Activated CD8-positive, alpha-beta memory T cell treated with anti-CD3 and anti-CD28 coated beads, Interleukin-2, amount 50 U/mL, for 4 hours (primary cell): ENCODE data around the gene POLR1H.

ENCODE experiments used
- DNase-seq: peaks from one replicate; pipeline ENCODE4 v3.0.0-alpha.2; 2020

Gene POLR1H

DNA sequence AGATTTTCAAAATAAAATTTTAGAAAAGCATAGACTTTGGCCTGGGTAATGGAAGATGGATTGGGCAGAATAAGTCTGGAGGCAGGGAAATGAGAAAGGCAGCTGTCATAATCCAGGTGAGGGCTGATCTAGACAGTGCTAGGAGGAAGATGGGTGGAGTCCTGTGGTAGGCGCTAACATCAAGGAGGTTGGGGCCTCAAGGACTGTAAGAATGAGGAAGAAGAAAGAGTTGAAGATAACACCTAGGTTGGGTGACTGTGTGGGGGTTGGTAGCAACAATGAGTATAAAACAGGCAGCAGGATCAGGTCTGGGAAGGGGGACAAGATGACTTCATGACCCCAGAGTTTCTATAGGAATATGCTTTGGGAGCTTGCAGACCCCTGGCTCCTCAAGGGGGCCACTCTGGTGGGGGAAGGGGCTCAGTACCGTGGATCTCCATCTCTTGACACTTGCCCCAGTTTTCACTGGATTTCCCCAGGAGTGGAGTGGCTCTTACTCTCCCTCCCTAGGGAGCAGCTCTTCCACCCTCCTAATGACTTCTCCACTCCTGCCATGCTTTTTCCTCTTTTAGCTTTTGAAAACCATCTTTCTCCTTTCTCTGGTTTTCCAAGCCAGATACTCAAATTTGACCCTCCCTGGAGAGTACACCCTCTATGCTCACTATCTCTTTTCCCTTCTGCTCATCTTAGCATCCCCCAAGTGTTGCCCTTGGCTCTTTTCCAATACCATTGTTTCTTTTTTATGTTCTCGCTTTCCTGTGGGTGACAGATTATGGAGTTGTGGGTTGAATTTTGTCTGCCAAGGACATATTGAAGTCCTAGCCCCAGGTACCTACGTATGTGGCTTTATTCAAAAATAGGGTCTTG, 37.1 kb downstream of the POLR1H start:
- no peak for DNase-seq

DNA sequence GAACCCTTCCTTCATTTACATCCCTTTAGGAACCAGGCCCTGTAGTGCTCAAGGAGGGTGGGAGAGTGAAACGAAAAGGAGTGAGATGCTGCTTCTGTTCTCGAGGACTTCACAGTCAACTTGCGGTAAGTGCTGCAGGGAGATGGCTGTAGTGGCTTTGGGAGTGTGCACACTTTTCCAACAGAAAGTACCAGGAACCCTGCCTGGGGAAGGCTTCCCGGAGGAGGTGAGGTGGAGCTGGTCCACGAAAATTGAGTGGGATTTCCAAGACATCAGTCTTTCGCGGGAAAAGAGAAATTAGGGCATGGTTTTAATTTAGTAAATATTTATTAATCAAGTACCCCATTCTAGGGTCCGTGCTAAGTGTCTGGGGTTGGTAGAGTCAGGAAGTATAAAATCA, 39.1 kb downstream of the POLR1H start:
- no peak for DNase-seq

DNA sequence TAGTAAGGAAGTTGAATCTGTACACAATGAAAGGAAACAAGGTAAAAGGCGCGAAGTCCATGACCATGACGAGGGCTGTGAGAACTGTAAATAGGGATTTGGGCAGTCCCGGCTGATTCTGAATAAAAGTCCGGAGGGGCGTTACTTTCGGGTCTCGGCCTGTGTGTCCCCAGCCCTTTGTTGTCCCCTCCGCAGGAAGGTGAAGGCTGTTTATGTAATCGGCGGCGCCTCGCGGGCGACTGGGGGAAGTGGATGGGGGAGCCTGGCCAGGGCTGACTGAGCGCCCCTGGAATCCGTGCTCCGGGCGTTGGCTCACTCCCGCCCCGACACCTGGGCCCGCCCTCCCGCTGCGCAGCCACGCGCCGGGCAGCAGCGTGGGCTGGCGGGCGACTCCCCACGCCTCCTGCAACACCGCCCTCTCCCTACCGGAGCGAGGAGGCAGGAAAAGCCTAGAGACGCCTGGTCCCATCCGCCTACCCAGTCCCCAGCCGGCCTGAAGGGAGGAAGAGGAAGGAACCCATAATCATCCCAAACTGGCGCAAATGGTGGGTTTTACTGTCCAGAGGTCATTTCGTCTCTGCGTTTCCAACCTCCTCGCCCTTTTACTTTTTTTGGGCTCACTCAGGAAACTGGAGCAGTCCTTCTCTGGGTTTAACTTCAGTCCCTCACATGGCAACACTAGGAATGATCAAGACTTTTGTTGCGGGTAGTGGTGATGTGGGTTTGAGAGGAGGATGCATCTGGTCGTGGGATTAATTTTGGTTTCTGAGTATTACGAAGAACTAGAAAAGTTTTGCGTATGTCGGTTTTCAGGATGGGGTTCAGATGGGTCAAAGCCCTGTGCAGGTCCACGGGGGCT, 39.7 kb downstream of the POLR1H start:
- peak; percentile 21 for DNase-seq

DNA sequence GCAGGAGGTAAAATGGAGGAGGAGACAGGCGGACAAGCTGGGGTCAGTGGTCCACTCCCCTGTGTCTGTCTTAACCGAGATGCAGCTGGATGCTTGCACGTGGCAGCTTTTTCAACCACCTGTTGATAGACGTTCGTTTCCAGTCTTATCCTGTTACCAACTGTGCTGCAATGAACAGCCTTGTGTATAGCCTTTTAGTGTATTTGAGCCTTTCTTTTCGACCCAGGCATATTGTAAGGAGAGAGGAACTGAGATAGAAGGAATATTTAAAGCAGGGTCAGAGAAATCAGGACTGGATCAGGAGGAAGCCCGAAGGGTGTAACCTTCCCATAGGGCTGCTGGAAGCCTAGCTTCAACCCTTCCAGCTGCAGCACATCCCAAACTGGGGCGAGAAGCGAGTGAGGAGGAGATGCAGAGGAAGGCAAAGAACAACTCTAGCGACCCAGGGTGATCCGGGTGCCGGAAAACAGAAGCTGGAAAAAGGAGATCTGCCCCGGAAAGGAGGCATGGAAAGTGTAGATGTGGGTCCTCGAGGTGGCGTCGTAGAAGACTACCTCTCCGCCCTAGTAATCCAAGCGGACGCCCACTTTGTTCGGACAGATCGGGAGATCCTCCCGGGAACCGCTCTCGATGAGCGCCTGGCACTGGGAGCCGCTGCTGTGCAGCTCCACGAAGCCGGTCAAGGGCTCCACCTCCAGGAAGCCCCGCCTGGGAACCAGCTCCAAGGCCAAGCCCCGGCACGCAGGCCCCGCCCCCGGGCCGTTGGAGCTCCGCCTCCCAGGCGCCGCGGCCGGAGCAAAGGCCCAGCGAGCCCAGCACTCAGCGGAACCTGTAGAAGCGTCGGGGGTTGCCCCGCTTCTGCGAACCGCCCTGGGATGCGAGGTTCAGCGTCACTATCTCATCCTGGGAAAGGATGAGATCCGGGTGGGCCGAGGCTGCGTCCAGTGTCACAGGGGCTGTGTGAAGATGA, 40.7 kb downstream of the POLR1H start:
- peak; percentile 64 for DNase-seq

DNA sequence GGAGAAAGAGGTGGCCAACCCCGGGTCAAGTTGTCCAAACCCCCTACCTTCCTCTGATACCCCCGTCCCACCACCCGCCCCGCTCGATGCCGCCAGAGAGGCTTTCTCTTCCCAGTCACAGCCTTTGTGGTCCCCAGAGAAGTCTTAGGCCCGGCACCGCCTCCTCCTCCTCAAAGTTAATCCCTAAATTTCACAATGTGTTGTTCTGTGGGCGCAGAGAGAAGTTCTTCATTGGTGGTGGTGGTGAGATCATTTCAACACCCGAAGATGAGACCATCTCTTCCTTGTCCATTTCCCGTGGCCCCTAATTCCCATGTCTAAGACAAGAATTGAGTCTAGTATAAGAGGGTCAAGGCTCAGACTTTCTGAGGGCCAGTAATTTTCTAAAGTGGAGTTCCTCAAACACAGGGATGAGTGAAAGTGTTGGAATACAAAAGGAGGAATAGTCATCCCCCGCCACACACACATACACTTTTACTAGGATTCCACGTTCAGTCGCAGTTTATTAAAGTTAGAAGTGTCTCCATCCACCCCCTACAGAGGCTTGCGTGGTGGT, 41.4 kb downstream of the POLR1H start:
- no peak for DNase-seq

DNA sequence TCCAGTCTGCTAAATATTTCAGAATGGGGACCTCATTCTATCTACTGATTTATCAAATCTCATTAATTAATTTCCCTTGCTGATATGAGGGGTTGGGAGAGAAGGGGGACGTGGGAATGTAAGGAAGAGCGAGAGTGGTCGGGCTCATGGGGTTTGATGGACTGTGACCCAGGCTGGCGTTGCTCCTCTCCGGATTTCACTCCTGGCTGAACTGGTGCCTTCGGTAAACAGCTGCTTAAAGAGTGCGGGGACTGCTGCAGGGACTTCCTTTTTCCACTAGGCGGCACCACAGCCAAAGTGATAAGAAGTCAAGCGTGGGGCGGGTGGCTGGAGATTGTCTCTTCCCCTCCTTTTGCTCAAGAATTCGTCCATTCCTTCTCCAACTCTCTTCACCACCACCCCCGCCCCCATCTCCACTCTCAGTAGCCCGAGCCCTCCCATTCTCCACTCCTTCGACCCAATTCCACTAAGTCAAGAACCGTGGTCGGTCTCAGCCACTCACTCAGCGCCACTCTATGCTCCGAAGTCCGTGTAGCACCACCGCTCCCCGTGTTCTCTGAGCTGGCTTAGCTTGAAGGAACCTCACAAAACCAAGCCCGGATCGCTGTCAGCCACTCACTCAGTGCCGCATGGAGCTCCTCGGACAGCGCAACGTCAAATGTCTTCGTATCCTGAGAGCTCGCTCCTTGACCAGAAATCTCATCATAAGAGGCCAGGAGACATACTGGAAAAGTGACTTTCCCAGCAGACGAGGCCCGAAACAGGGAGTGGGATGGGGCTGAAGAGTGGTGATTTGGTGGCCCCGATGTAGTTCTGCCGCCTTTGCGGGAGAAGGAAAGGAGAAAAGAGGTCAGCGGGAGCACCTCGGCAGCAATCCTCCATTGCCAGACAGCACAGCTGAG, 42.2 kb downstream of the POLR1H start:
- peak; percentile 82 for DNase-seq

DNA sequence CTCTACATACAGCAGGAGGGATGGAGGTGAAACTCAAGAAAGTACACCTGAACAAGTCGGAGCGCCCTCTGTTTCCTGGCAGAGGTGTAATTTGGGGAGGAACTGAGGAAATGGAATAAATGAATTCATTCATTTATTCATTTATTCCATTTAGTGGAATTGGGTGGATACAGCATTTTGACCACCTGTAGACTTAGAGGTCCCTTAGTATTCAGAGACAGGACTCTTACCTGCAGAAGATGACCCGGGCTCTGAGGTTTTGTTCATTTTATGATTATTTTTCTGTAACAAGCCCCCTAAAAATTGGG, 42.8 kb downstream of the POLR1H start:
- no peak for DNase-seq

DNA sequence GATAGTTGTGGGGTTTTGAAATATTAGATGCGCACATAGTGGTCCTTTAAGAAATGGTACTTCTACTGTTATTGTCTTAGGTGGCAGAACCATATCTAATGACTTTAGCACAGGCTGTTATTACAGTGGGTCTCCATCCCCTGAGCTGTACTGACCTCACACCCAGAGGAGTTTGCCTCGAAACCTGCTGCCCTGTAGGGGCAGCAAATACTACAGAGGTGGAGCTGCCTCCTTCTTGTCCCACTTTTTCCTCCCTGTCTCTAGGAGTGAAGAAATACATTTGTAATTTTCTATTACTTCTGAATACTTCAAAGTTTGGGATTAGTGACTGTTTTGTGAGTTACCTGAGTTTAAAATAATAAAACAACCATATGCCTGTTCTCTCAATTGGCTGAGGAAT, 43.6 kb downstream of the POLR1H start:
- DNase-seq = no peak

DNA sequence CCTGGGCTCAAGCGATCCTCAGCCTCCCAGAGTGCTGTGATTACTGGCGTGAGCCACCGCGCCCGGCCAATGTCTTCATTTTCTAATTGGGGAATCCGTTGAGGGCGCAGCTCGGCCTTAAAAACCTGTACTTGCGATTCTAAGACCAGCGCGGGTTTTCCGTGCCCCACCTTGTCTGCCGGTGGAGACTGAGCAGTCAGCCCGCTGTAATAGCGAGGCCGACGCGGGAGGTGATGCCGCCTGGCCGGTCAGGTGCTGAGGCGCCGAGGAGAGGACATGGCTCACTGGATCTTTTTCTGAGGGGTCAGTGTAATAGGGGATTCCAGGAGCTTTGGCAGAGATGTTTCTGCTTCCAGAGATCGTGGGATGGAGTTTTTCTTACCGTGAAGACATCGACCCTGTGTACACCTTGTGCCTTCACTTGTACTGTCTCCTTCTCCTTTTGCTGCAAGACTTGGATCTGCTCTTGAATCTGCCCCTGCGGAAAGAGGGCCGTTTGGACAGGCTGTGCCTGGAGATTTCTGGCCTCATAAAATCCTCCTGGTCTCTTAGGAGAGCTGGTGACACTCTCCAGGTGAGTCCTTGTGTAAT, 50.3 kb downstream of the POLR1H start:
- DNase-seq = no peak

DNA sequence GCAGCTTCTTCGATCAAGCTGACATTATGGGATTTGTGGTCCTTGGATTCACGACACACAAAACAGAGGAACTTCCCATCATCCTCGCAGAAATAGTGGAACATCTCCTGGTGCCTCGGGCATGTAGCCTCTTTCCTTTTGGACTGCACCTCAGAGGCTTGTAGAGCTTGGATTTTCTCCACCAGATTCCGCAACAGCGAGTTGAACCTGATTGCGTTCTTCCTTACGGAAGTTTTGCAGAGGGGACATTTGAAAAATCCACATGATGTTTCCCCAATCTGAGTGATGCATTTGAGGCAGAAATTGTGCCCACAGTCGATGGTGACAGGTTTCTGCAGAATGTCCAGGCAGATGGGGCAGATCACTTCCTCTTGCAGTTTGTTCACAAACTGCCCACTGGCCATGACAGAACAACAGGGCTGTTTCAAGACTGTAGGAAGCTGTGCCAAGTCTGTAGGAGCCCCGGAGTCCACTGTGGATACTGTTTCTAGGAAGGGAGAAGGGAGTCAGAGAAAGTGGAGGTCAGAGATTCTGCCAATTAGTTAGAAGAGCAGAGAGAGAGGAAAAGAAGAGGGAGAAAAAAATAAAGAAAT, 51.4 kb downstream of the POLR1H start:
- no peak for DNase-seq

DNA sequence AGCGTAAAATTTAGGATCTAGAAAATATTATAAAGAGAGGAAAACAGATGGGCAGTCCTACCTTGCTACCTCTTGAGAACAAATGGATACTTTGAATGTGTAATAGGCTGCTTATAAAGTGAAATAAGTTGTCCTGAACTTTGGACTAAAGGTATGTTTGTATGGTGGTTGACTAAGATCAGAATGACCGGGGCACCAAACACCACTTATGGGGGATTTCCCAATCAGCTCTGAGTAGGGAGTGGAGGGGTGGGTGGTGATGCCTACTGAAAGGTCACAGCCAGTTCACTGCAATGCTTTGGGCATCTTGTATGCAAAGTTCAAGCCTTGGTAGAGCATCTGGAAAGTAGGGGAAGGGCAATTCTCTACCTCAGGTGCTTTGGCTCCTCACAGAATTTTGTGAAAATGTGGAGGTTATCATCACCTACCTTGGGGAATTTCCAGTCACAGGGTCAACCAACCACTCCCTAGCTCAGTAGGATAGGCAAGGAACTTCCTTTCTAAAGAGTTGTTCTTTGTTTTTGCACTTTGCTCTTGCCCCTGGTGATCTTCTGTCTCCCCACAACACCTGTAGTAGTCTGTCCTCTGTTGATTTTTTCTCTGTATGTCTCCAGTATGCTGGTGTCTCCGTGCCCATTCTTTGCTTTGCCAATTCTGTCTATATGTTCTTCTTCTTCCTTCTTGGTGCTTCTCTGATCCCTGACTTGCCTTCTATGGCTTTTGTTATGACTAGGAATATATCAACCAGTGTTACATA, 52.1 kb downstream of the POLR1H start, which contains the start of gene TRIM31:
Gene TRIM31 (minus strand): TSS at position 88 of the 757 bp plus-strand sequence. CDS start 285 bp downstream, outside the sequence.
- no peak for DNase-seq

DNA sequence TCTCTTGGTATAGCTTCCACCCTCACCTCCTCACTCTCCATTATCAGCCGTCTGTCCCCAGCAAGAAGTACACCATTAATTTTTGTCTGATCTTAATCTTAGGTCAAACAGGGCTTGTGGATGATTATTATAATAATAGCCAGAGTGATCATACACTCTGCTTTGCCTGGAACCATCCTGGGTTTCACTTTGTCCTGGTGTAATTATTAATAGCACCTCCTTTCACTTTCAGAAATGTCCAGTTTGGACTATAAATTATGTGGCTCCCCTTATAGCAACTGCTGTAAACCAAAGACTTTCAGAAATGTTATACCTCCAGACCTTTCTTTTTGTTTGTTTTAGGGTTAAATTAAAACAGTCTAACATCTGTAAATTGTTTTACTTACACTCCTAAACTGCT, 52.8 kb downstream of the POLR1H start:
- no peak for DNase-seq
